GM08714 (cell line): ENCODE data around the gene SYT14.
"Not testable (repeated sequence)": the region's sequence is repeated elsewhere in the genome, so short reads cannot be mapped to it uniquely, and the experiment has no call there.

ENCODE experiments used
- H3K4me3 ChIP-seq: fragments of 200-500 bp; sonication (Bioruptor generic); 2 replicates; pipeline ENCODE4 v1.5.1; 2014; ENCODE audit warnings: mild to moderate bottlenecking, low read length, inconsistent platforms
- ZNF274 ChIP-seq: IDR thresholded peaks from 2 replicates; pipeline ENCODE4 v1.6.1; 2012; ENCODE audit warnings: mild to moderate bottlenecking, low read depth, low read length

The SYT14 gene

DNA sequence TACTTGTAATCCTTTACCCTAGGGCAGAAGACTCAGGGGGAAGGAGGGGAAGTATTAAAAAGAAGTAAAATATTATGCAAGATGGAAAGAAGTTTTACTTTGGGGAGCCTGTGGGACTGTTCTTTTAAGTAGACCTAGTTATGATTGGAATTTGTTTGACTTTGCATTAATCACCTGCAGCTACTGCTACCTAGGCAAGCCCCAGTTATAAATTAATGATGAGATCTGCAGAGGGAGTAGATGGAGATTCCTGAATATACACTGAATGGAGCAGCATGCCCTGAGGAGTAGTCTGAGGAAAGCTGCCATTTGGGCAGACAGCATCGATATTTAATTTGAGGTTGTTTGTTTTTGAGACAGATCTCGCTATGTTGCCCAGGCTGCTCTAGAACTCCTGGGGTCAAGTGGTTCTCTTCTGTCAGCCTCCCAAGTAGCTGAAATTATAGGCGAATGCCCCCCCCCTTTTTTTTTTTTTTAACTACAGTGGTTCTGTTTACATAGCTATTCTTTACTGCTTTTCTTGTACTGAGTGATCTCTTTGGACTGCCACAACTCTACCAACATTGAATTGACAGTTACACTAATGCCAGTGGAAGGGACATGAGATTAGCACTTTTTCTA is 213.1 kb downstream of the SYT14 start:
- no peak overlapping the region for H3K4me3 ChIP-seq
- TF ChIP-seq ZNF274 = no peak

DNA sequence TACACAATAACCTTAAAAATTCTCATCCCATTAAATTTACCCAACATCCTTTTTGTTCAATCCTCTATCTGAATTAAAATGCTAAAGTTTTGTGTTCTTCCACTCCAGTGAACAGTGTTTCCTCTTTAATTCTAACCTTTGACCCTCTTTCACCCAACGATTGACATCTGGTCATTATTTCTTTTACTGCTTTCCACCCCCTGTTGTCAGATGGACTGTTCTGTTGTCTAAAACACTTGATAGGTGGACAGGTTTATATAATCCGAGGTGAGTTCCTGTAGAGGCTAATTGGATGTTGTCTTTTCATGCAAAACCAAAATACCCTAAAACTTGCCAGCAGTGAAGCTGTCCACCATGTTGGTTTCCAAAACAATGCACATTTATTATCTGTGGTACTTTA is 221.2 kb downstream of the SYT14 start:
- TF ChIP-seq ZNF274 = no peak
- H3K4me3 ChIP-seq = no peak overlapping the region

DNA sequence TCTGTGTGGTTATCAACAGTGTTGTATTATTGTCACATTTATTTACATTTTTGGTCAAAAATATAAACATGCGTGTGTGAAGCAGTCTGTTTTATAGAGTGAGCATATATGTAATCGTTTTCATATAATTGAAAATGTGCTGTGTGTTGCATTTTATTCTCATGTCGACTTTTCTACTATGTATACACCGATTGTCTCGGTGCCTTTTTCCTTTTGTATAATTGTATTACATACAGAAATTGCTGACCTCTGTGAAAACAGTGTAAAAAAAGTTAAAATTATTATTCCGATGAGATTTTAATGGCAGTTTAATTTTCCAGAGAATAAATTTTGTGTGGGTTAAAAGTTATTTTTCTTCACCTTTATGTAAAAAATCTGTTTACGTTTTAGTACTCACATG is 232.2 kb downstream of the SYT14 start:
- TF ChIP-seq ZNF274 = no peak
- no peak overlapping the region for H3K4me3 ChIP-seq

DNA sequence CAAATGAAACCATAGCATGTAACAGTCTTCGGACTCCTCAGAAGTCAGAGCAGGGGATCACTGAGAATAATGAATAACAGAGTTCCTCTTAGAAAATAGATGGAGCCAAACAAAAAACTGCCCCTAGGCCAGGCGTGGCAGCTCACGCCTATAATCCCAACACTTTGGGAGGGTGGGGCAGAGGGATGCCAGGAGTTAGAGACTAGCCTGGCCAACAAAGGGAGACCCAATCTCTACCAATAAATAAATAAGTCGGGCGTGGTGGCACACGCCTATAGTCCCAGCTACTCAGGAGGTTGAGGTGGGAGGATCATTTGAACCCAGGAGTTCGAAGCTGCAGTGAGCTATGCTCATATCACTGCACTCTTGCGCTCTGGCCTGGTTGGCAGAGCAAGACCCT is 236.1 kb downstream of the SYT14 start:
- no peak for TF ChIP-seq ZNF274
- H3K4me3 ChIP-seq = no peak overlapping the region

DNA sequence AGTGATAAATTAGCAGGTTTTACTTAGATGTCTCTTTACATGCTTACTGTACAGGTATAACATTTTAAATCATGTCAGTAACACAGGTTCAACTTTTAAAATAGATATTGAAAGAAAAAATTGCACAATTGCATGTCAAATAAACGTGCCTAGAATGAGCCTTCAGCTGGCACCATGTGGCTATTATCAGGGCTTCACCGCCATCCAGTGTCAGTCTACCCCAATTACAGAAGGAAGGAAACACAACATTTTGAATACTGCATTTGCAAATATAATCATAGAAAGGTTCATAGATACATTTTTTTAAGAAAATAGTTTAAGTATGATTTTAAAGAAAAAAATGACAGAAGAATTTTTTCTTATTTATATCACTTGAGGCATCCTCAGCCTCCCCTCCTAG is 247.0 kb downstream of the SYT14 start:
- H3K4me3 ChIP-seq = no peak overlapping the region
- no peak for TF ChIP-seq ZNF274

DNA sequence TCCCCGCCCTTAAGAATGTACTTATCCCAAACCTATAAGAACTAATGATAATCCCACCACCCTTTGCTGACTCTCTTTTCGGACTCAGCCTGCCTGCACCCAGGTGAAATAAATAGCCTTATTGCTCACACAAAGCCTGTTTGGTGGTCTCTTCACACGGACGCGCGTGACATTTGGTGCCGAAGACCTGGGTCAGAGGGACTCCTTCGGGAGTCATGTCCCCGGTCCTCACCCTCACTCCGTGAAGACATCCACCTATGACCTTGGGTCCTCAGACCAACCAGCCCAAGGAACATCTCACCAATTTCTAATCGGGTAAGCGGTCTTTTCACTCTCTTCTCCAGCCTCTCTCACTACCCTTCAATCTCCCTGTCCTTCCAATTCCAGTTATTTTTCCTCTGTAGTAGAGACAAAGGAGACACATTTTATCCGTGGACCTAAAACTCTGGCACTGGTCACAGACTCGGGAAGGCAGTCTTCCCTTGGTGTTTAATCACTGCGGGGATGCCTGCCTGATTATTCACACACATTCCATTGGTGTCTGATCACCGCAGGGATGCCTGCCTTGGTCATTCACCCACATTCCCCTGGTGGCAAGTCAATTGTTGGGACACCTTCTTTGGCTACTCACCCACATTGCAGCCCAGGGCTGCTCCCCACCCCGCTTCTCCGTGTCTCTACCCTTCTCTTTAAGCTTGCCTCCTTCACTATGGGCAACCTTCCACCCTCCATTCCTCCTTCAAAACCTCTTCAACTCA is 250.0 kb downstream of the SYT14 start:
- not testable (repeated sequence) for H3K4me3 ChIP-seq

DNA sequence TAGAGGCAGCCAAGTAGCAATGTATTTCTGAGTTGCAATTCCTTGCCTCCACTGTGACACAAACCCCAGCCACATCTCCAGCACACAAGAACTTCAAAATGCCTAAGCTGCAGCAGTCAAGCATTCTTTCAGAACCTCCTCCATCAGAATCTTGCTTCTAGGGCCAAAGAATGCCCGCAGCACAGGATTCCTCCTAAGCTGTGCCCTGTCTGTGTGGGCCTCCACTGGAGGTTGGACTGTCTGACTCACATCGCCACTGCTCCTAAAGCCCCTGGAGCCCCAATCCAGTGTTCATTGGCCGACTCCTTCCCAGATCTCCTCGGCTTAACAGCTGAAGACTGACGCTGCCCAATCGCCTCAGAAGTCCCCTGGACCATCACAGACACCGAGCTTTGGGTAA is 251.4 kb downstream of the SYT14 start:
- TF ChIP-seq ZNF274 = no peak
- H3K4me3 ChIP-seq = no peak overlapping the region

DNA sequence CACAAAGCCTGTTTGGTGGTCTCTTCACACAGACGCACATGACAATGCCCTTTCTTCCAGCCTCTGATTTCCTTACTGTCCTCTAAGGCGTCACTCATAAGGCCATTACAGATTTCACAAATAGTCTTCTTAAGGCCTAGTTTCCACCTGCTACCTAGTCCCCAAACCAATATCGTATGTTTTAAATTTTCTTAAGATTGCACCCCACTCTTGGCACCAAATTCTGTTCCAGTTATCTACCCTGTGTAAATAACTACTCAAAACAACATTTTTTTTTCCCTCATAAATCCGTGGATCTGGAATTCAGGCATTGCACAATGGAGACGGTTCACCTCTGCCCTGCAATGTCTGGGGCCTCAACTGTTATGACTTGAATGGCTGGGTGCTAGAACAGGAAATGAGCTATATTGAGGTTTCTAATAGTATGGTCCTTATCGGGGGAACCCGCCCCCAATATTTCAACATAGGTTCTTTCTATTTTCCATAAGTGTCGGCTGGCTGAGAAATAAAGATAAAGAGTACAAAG is 257.7 kb downstream of the SYT14 start:
- no peak for TF ChIP-seq ZNF274
- no peak overlapping the region for H3K4me3 ChIP-seq

DNA sequence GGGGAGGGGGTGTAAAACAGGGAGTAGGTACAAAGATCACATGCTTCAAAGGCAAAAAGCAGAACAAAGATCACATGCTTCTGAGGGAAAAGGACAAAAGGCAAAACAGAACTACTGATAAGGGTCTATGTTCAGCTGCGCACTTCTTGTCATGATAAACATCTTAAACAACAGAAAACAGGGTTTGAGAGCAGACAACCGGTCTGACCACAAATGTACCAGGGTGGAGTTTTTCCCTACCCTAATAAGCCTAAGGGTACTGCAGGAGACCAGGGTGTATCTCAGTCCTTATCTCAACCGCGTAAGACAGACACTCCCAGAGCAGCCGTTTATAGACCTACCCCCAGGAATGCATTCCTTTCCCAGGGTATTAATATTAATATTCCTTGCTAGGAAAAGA is 258.2 kb downstream of the SYT14 start:
- H3K4me3 ChIP-seq = not testable (repeated sequence)

DNA sequence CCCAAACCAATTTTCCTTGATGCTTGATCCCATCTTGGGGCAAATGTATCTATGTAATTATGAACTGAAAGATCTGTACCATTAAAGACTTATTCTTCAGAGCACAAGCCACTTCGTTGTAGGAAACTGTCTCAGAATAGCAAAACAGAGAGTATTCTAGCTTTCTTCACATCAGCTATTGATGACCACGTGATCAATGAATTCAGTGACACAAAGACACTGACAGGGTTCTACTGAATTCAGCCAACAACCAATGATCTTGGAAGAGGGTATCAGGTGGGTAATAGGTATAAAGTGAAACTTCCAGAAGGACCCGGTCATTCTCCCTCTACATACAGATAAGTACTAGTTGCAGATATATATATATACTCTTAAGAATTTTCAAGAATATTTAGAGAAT is 260.8 kb downstream of the SYT14 start:
- no peak overlapping the region for H3K4me3 ChIP-seq
- TF ChIP-seq ZNF274 = no peak

DNA sequence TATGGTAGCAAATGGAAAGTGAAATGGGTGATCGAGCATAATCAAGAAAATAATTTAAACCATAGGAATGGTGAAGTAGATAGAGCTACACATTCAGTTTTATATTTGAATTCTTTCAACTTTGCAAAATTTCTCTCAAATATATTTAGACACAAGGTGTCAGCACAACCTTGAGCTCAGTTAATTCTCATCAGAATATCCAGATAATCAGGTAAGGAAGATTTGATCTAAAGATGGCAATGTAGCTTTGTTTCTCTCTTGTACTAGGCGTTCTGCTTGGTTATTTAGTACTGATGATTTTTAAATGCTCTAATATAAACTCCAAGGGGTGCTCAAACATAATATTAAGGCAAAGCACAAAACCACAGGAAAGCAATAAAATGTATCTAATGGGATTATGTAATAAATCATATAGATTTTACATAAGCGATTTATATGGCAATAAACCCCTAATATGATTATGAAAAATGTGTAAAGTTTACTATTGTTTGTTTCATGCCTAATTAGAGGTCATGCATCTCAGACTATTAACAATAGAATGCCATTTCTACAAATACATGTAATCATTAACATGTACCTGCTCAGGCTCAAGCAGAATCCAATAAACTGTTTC is 262.2 kb downstream of the SYT14 start:
- TF ChIP-seq ZNF274 = no peak
- H3K4me3 ChIP-seq = no peak overlapping the region

DNA sequence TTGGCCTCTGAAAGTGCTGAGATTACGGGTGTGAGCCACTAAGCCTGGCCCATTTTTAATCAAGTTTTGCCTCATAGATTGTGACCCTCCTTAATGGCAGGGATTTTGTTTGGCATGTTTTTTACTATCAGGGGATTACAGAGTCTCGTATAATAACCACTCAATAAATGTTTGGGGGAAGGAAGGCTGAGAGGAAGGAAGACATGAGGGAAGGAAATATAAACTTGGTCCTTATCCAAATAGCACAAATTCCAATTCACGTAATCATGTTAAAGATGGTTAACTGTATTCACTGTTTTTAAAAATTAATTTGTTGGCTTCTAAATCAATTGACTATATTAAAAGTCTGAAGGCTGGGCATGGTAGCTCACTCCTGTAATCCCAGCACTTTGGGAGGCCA is 263.7 kb downstream of the SYT14 start:
- TF ChIP-seq ZNF274 = no peak

DNA sequence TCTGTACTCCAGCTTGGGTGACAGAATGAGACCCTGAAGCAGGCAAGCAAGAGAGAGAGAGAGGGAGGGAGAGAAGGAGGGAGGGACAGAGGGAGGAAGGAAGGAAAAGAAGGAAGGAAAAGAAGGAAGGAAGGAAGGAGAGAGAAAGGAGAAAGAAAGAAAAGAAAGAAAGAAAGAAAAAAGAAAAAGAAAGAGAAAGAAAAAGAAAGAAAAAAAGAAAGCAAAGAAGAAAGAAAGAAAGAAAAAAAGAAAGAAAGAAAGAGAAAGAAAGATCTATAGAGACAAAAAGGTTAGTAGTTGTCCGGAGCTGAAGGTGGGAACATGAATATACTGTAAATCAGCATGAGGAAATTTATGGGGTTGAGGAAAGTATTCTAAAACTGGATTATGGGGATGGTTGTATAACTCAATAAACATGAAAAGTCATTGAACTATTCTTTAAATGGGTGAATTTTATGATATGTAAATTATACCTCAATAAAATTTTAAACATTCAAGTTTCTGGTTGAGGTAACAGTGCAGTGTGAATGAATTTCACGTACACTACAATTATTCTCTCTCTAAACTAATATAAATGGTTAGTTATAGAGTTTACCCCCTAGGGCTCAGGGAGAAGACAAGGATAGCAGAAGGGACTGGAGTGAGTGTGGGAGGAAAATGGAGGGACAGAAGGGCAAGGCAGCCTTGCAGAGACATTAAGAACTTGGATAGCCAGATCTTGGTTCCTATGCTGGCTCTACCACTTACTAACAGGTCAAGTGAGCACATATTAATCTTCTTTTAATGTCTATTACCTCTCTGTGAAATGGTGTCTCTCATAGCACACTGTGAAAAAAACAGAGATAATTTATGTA is 269.8 kb downstream of the SYT14 start:
- no peak overlapping the region for H3K4me3 ChIP-seq
- no peak for TF ChIP-seq ZNF274

More for the DNA sequence above, 263.7 kb downstream of the SYT14 start:
- H3K4me3 ChIP-seq = no peak overlapping the region

DNA sequence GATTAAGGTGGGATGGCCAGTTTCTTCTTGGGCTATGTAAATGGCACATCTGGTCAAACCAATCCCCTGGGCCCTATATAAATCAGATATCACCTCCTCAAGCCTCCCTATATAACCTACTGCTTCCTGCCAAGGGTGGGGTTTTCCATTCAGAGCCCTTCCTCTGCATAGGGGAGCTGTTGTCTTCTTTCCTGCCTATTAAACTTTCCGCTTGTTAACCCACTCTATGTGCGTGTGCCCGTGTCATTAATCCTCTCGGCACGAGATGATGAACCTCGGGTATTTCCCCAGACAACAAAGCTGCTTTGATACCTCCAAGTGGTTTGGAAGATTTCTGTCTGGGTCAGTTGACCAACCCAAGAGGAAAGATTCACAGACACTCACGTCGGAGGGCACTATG is 275.3 kb downstream of the SYT14 start:
- no peak overlapping the region for H3K4me3 ChIP-seq
- no peak for TF ChIP-seq ZNF274
